GM12864 (cell line): ENCODE data around the gene RBM38.

ENCODE experiments used
- DNase-seq: peaks from one replicate; pipeline ENCODE4 v3.0.0-alpha.2; 2011; ENCODE audit warnings: low read depth
- H3K4me3 ChIP-seq: 2 replicates; pipeline ENCODE4 v1.5.1; 2011; ENCODE audit warnings: mild to moderate bottlenecking, low read depth, low read length, control low read depth
- CTCF ChIP-seq: IDR thresholded peaks from 2 replicates; pipeline ENCODE4 v1.5.1; 2011; ENCODE audit warnings: low read depth, mild to moderate bottlenecking, moderate library complexity, low read length, control low read depth, inconsistent platforms; ENCODE audit errors: missing control alignments

Gene RBM38

GRCh38 chr20:57409672-57410397 lies 18.6 kb downstream of the RBM38 start:
- DNase-seq: no peak
- TF ChIP-seq CTCF: no peak
- no peak overlapping the region for H3K4me3 ChIP-seq

- DNase-seq: no peak
- H3K4me3 ChIP-seq: no peak overlapping the region
- TF ChIP-seq CTCF: no peak
These were observed 19.3 kb downstream of the RBM38 start for GRCh38 chr20:57410398-57410920.

- no peak overlapping the region for H3K4me3 ChIP-seq
- TF ChIP-seq CTCF: no peak
- DNase-seq: no peak
These were observed 19.7 kb downstream of the RBM38 start for GRCh38 chr20:57410924-57411323.

GRCh38 chr20:57411406-57412283 lies 20.4 kb downstream of the RBM38 start:
- DNase-seq: no peak
- H3K4me3 ChIP-seq: no peak overlapping the region
- no peak for TF ChIP-seq CTCF

GRCh38 chr20:57412347-57413029 lies 21.3 kb downstream of the RBM38 start:
- H3K4me3 ChIP-seq: no peak overlapping the region
- TF ChIP-seq CTCF: no peak
- no peak for DNase-seq

- no peak overlapping the region for H3K4me3 ChIP-seq
- TF ChIP-seq CTCF: no peak
- DNase-seq: no peak
These were observed 22.8 kb downstream of the RBM38 start for GRCh38 chr20:57413986-57414385.
